HG02884 (cell line): ENCODE data around the gene CNN1.
"Not testable (repeated sequence)": the region's sequence is repeated elsewhere in the genome, so short reads cannot be mapped to it uniquely, and the experiment has no call there.

ENCODE experiments used
- ATAC-seq: cut with Tn5 transposase; IDR thresholded peaks from one replicate; pipeline ENCODE4 v1.9.1; 2021; ENCODE audit warnings: mild to moderate bottlenecking, moderate library complexity; ENCODE audit not compliant: unreplicated experiment

The CNN1 gene

GRCh38 chr19:11564082-11564807 lies 25.6 kb downstream of the CNN1 start:
- ATAC-seq = not testable (repeated sequence)

GRCh38 chr19:11565649-11565980 lies 27.0 kb downstream of the CNN1 start:
- not testable (repeated sequence) for ATAC-seq

GRCh38 chr19:11566164-11566563 lies 27.5 kb downstream of the CNN1 start:
- no peak for ATAC-seq

GRCh38 chr19:11570039-11570462 lies 31.4 kb downstream of the CNN1 start:
- no peak for ATAC-seq

GRCh38 chr19:11573354-11573753 lies 34.7 kb downstream of the CNN1 start:
- not testable (repeated sequence) for ATAC-seq

- ATAC-seq = not testable (repeated sequence)
Observed at GRCh38 chr19:11573763-11574162, 35.1 kb downstream of the CNN1 start.

- ATAC-seq = no peak
Observed at GRCh38 chr19:11574689-11575088, 36.0 kb downstream of the CNN1 start.

GRCh38 chr19:11576227-11576626 lies 37.6 kb downstream of the CNN1 start:
- ATAC-seq = no peak

- no peak for ATAC-seq
Observed at GRCh38 chr19:11577451-11578257, 39.0 kb downstream of the CNN1 start, which contains the start of gene ACP5. Gene ACP5, minus strand, starts transcription at chr19:11577645. Its CDS starts 328 bp downstream, at chr19:11577317.

- ATAC-seq = no peak
Observed at GRCh38 chr19:11578258-11579142, 39.8 kb downstream of the CNN1 start.

- ATAC-seq = no peak
Observed at GRCh38 chr19:11580116-11580515, 41.5 kb downstream of the CNN1 start.

- peak; percentile 59 for ATAC-seq
Observed at GRCh38 chr19:11581740-11582139, 43.1 kb downstream of the CNN1 start.

- ATAC-seq = no peak
Observed at GRCh38 chr19:11586331-11586730, 47.7 kb downstream of the CNN1 start.

- no peak for ATAC-seq
Observed at GRCh38 chr19:11587302-11587974, 48.8 kb downstream of the CNN1 start.

GRCh38 chr19:11587975-11588631 lies 49.5 kb downstream of the CNN1 start:
- no peak for ATAC-seq

- no peak for ATAC-seq
Observed at GRCh38 chr19:11594084-11594483, 55.4 kb downstream of the CNN1 start.

- ATAC-seq = no peak
Observed at GRCh38 chr19:11596156-11596555, 57.5 kb downstream of the CNN1 start.

- peak; percentile 94 for ATAC-seq
Observed at GRCh38 chr19:11597202-11598102, 58.8 kb downstream of the CNN1 start, which contains the start of gene ZNF627. Gene ZNF627, plus strand, starts transcription at chr19:11597483. Its CDS starts 145 bp downstream, at chr19:11597628.

- no peak for ATAC-seq
Observed at GRCh38 chr19:11598103-11598483, 59.4 kb downstream of the CNN1 start.
